ENCODE measurements around the gene WDR72. TPM values are rescaled to one million over a fixed set of nuclear protein-coding genes. Genes with fewer than 3 reads are reported as not detected.
"Not testable (repeated sequence)": the region's sequence is repeated elsewhere in the genome, so short reads cannot be mapped to it uniquely, and the experiment has no call there.

The WDR72 gene
- total RNA-seq, 1 donor from 2014 or later: not detected

DNA sequence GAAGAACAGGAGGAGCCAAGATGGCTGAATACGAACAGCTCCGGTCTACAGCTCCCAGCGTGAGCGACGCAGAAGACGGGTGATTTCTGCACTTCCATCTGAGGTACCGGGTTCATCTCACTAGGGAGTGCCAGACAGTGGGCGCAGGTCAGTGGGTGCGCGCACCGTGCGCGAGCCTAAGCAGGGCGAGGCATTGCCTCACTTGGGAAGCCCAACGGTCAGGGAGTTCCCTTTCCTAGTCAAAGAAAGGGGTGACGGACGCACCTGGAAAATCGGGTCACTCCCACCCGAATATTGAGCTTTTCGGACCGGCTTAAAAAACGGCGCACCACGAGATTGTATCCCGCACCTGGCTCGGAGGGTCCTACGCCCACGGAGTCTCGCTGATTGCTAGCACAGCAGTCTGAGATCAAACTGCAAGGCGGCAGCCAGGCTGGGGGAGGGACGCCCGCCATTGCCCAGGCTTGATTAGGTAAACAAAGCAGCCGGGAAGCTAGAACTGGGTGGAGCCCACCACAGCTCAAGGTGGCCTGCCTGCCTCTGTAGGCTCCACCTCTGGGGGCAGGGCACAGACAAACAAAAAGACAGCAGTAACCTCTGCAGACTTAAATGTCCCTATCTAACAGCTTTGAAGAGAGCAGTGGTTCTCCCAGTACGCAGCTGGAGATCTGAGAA, 218.7 kb downstream of the WDR72 start:
- DNase-seq (ENCODE audit: extremely low read depth, low read depth, low spot score): not testable (repeated sequence)

DNA sequence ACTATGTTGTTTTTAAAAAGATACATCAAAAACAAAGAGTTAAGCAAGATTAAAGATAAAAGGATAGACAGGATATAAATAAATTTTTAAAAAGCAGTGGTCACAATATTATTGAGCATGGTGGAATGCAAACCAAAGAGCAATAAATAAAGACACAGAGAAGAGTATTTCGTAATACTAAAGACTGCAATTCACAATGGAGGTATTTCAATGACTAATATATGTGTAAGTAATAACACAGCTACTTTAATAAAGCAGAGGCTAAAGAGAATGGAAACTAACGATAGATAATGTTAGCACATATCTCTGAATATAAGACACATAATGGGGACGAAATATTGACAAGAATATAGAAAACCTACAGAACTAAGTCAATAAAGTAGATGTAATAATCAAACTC, 219.6 kb downstream of the WDR72 start:
- no peak for DNase-seq (ENCODE audit: extremely low read depth, low read depth, low spot score)

DNA sequence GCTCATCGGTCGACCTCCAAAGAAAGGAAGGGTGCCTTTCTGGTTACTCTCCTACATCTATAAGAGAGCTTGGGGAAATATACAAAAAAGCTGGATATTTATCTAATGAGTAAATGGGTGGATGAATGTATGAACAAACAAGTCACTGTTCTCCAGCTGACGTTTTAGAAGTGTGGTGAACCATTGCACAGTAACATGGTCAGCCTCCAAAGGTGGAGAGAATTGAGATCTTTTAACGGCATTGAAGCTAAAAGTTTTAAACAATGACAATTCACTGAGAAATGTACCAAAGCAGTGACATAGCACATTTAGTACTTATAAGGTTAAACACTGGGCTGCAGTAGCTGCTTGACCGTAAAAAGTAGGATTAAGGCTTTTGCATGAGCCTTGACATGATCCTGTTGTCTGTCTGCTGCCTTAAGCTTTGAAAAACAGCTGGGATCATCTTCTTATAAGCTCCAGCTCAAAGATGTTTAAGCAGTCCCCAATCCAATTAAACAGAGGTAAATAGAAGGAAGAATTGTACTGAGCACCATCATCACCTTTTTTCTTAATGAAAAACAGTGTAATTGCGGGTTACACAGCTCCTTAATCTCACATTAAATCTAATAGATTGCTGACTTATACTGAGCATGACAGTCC, 222.9 kb downstream of the WDR72 start:
- no peak for DNase-seq (ENCODE audit: extremely low read depth, low read depth, low spot score)

DNA sequence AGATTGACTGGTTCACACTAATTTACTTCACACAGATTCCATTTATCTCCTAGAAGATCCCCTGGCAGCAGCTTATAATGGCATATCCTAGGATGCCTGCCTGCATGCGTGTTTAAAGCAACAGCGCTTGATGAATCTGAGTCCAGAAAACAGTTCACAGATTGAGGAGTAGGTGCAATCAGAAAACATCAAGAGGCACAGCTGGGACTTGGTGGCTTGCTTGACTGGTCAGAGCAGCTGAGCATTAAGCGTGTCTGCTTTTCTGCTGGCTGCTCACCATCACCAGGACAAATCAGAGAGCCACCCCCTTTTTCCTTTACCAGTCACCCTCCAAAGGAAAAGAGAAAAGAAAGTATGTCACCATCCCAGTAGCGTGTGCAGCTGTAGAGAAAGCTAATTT, 223.6 kb downstream of the WDR72 start:
- no peak for DNase-seq (ENCODE audit: extremely low read depth, low read depth, low spot score)

DNA sequence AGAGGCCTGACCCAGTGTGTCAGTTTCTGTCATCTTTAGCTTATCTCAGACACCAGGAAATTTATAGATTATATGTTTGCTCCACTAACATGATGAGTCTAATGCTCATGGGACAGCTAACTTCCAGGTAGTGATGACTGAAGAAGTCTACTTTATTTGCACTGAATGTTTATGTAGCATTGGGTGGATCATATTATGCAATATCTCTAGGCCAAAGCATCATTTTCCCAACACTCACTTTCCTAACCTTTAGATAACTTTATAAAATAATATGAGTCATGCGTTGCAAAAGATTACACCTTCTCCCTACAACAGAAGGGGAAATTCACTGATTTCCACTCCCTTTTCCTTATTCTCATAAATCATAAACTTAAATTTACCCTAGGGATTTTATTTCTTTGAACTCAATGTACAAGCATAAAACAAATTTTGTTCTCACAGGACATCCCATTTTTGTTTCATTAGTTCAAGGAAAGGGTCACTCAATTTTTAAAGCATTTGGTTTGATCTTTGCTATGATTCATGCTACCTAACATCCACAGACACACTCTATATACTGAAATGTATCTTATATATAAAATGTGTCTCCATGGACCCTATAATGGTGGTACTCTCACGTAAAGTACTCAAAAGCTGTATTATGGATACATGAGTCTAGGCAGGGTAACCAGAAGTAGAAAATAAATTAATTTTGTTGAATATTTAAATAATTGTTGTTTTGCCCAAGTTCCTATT, 225.2 kb downstream of the WDR72 start:
- DNase-seq (ENCODE audit: extremely low read depth, low read depth, low spot score): no peak

DNA sequence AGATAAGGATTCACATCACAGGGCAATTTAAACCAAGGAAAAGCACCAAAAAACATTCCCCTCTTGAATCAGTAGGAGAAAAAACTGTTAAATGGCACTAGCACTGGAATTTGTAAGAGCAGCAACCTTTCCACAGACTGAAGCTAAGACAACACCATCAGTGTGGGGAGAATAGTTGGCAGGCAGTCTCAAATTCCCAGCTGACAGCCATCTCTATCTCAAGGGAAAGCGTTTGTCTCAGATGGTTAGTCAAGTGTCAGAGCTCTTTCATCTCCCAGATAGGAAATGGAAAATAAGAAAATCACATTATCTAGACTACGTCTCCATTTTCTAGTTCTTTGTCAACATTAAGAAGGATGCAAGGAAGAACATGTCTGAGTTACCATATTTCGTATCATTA, 228.7 kb downstream of the WDR72 start:
- no peak for DNase-seq (ENCODE audit: extremely low read depth, low read depth, low spot score)

DNA sequence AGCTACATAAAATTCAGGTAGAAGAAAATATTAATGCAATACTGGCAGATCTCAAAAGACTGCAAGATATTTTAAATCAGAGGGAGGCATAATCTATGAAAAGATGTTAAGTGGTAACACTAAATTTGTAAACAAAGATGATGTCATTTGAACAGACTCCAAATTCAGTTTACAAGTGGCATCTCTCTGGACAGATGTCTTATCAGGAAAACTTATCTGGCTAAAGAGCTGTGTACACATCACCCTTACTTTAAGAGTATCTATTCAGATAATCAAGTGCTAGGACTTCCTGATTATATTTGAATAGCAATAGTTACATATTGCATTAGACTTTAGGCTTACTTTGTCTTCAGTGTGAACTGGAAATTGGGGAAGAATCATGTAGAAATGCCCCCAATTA, 231.5 kb downstream of the WDR72 start:
- no peak for DNase-seq (ENCODE audit: extremely low read depth, low read depth, low spot score)

DNA sequence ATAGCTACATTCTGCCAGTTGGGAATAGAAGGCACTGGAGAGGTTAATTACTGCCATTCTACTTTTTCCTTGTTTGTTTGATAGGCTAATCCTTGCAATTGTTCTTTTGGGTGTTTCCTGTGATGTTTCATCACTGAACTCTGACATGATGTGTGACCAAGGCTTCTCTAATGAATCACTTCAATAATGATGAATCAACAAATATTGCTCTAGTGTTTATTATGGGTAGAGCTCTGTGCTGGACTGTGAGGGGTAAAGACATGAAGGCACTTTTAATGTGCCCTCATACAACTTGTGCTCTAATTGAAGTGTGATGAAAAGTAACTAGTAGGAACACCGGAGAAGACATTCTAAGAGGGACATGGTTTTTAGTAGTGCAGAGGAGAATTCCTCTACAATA, 233.6 kb downstream of the WDR72 start:
- DNase-seq (ENCODE audit: extremely low read depth, low read depth, low spot score): no peak

DNA sequence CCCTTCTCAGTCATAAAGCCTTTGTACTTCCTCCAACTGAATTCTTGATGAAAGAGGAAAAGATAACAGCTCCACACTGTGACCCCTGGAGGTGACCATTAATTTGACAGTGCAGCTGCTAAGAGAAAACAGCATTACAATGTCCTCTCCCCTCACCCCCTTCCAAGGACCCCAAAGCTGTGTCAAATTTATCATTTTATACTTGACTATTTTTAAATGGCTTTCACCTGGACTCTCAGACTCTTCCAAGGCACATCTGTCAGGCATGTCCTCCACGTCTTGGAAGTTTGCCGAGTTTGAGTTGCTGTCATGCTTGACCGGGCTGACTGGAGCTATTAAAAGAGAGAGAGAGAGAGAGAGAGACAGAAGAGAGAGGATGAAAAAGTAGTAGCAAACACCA, 236.5 kb downstream of the WDR72 start:
- DNase-seq (ENCODE audit: extremely low read depth, low read depth, low spot score): no peak

DNA sequence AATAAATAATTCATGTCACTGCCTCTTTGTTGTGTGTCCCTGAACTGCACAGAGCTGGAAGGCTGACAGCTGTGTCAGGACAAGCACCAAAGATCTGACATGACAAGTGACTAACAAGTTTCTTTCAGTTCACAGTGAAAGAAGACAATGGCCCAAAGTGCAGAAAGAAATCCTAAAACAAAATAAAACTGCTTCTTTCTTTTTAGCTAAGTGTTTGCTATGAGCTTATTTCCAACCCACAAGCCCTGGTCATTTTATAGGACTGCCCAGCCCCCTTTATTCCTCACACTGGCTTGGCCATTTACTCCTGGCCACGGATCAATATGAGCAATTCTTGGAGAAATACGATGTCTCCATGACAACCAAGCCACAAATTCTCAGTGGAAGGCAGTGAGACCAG, 238.5 kb downstream of the WDR72 start:
- no peak for DNase-seq (ENCODE audit: extremely low read depth, low read depth, low spot score)

DNA sequence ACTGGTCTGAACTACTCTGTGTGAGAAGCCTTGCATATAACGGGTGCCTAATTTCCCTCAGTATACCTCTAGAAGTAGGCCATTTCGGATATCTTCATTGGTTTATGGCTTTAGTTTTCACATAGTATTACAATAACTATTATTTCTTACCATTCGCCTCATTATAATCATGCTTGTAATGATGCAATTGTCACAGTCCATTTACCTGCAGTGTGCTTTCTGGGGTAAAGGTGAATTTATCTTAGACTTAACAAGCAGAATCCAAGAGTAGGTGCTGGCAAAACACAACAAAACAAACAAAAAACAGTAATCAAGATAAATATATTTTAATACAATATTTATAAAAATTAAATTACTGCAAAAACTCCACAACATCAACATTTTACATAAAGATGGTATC, 246.0 kb downstream of the WDR72 start:
- no peak for DNase-seq (ENCODE audit: extremely low read depth, low read depth, low spot score)

DNA sequence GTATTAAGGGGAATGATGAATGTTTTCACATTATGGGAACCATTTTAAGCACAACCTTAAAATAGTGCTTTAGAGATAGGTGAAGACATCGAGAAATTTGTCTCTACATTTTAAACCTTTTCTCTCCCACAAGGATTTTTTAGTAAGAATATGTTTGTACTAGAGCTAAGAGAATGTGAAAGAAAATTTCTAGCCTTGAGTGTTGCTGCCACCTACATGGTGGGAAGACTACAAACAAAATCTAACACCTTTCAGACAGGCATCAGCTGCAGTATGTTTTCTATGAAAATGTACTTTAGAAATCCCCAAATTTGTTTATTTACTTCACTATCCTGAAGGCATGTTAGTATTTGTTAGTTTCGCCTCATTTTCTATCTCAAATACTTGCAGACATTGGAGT, 247.4 kb downstream of the WDR72 start:
- DNase-seq (ENCODE audit: extremely low read depth, low read depth, low spot score): no peak

DNA sequence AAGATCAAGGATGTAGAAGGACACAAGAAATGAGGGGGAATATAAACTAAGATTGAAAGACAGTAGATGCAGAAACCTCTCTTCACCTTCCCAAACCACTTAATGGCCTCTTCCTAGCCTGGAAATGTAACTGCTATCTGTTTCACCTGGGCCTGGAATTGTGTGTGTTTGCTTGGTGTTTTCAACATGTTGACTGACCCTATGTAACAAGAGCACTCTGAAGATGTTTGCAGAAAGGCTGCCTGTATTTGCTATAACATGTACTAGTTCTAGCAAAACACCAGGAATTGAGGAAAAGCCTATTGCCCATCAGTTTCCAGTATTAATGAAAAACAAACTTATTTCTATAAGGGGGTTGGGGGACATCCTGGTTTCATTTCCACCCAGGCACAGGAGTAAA, 248.3 kb downstream of the WDR72 start:
- no peak for DNase-seq (ENCODE audit: extremely low read depth, low read depth, low spot score)

DNA sequence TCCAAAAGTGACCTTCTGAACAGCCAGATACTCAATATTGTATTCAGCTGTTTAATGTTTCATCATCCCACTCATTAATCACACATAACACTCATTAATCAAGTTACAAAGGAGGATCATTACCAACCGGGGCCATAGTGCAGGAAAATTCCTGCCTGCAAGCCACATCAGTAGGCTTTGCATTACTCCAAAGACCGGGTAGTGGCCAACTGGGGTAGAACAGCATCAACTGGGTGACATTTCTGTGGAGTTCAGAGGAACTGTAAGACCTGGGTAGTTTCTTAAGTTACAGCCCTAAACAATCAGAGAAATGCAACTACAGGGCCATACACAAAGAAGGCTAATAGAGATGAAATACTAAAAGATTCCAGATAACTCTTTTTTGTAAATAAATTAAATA, 253.1 kb downstream of the WDR72 start:
- DNase-seq (ENCODE audit: extremely low read depth, low read depth, low spot score): no peak

DNA sequence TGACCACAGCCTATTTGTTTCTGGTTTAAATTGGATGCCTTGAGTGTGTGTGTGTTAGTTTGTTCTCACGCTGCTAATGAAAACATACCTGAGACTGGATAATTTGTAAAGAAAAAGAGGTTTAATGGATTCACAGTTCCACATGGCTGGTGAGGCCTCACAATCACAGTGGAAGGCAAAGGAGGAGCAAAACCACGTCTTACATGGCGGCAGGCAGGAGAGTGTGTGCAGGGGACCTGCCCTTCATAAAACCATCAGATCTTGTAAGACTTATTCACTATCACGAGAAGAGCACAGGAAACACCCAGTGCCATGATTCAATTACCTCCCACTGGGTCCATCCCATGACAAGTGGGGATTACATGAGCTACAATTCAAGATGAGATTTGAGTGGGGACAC, 260.5 kb downstream of the WDR72 start:
- no peak for DNase-seq (ENCODE audit: extremely low read depth, low read depth, low spot score)

DNA sequence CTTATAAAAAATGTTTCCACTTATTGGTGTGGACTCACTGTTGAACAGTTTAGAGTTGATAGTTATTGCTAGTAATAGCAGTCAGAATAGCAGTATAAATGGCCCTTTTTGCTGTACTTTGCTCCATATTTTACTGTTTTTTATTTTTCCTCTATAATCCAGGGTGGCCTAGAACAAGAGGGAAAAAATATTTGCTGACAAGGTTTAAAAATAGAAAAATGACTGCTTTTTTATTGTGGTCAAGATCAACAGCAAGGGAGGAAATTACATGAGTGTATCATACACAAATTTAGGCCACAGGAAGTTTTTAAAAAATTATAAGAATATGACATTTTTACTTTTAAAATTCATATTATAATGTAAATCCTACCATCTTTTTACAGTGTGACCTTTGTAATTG, 269.1 kb downstream of the WDR72 start:
- DNase-seq (ENCODE audit: extremely low read depth, low read depth, low spot score): no peak

DNA sequence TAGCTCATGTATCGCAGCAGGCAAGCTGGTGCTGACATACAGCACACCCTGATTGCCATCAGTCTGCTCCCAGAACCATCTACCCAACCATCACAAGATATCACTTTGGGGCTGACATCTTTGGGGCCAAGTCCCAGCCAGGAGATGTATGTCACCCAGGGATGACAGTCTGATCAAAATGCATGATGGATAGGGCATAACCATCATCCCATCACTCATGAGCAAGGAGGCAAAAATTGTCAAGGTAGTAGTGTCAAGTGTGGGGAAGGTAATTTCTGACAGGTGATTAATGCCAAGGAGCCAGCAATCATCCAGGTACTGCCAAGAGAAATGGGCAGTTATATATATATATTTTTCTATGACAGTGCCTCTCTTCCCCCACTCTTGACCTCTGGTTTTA, 277.4 kb downstream of the WDR72 start:
- DNase-seq (ENCODE audit: extremely low read depth, low read depth, low spot score): no peak

DNA sequence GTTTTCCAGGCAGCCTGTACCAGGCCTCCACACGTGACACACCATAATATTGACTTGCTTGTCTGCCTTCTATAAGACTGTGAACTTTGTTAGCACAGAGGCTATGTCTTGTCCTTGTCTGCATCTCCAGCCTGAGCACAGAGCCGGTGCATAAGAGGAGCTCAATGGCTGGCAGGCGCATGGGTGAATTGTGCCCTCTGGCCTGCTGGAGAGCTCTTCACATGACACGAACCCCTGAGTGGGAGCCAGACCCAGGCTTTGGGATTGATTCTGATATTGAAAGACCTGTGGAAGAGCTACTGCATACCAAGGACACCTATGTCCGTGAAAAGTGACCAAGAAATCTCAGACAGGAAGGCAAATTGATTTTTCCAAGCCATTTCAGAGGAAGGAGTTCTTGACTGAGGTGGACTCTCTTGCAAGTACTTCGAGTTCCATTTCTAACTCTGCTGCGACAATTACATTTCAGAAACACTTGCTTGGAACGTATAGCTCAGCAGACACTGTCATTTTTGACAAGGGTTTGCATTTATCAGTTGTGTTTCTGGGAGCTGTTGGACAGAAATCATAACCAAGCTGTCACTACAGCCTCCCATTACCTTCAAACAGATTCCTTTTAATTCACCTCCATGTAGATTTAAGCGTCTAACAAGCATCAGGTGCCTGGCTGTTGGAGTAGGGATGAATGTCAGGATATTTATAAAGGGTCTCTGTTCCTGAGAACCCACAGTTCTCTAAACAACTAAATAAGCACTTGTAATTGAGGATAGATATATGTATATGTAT, 281.3 kb downstream of the WDR72 start:
- no peak for DNase-seq (ENCODE audit: extremely low read depth, low read depth, low spot score)

DNA sequence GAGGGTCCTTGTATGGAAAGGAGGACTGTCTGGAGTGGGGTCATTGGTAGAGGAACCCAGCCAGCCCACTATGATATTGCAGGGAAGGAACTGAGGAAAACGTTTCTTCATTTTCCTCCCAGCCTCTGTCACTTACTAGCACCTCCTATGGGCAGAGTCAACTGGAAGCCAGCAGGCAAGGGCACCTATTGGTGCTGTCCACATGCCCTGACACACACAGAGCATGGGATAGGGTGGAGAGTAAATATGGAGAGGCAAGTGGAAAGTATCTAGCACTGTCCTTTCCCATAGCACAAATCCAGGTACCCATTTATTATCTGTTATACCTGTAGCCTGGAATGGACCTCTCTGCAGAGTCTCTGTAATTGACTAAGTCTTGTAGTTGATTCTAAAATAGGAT, 285.6 kb downstream of the WDR72 start:
- no peak for DNase-seq (ENCODE audit: extremely low read depth, low read depth, low spot score)

DNA sequence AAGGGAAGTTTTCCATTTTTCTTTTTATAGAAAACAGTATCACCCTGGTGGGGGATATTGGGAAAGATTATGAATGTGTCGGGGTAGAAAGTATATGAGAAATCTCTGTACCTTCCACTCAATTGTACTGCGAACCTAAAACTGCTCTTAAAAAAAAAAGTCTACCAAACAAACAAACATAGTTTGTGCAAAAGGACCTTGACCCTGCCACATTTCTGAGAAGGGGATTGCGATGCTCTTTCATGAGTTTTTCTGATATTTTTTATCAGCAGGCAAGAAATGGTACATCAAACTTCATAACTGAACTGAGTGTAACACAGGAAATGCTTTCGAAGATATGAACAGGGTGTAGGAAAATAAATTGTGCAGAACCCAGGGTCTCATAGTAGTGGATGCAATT, 286.0 kb downstream of the WDR72 start:
- DNase-seq (ENCODE audit: extremely low read depth, low read depth, low spot score): no peak

DNA sequence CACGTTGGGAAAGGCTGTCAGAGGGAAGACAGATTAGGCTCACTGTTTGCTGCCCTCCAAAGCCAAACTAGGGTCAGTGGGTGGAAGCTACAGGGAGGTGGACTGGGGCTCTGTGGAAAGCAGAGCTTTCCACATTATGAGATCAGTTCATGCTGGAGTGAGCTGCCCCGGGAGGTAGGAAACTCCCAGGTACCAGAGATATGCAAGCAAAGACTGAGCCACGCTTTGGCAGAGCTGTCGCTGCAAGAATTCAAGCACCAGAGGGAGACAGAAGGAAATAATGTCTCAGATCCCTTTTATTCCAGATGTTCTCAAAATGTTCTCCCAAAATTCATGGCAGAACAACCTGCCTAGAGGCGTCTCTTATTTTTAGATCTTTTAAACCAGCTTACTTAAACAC, 286.6 kb downstream of the WDR72 start:
- no peak for DNase-seq (ENCODE audit: extremely low read depth, low read depth, low spot score)

Measured in glomerular endothelial cell (primary cell).